NCI-H510A (cell line): ENCODE data around the gene CRYBA1.

Experiments
- DNase-seq: peaks from one replicate; lab custom pipeline; 2025; lab: John Stamatoyannopoulos, UW

CRYBA1 gene

GRCh38 chr17:29283496-29283895, 36.8 kb downstream of the CRYBA1 start:
- no peak for DNase-seq

GRCh38 chr17:29283961-29284360, 37.3 kb downstream of the CRYBA1 start:
- DNase-seq = no peak

- no peak for DNase-seq
Observed at GRCh38 chr17:29289852-29290251, 43.2 kb downstream of the CRYBA1 start.

- DNase-seq = peak; percentile 38
Observed at GRCh38 chr17:29291163-29291752, 44.6 kb downstream of the CRYBA1 start.

GRCh38 chr17:29292071-29292991, 45.7 kb downstream of the CRYBA1 start:
- DNase-seq = peak; percentile 7

GRCh38 chr17:29292992-29293889, 46.6 kb downstream of the CRYBA1 start:
- DNase-seq = peak; percentile 57

GRCh38 chr17:29293890-29294579, 47.4 kb downstream of the CRYBA1 start, which contains the start of gene NUFIP2:
TSS of gene NUFIP2 (minus strand) at chr17:29294148. CDS start at chr17:29294059, 89 bp downstream.
- DNase-seq = peak; percentile 97

- DNase-seq = no peak
Observed at GRCh38 chr17:29294580-29294900, 47.9 kb downstream of the CRYBA1 start.

- no peak for DNase-seq
Observed at GRCh38 chr17:29295420-29295819, 48.8 kb downstream of the CRYBA1 start.

- no peak for DNase-seq
Observed at GRCh38 chr17:29299031-29299430, 52.4 kb downstream of the CRYBA1 start.

- no peak for DNase-seq
Observed at GRCh38 chr17:29303386-29303785, 56.7 kb downstream of the CRYBA1 start.
